Suprapubic skin (tissue), 4 donors: ENCODE data around the gene UBTD1. TPM values are rescaled to one million over a fixed set of nuclear protein-coding genes. Genes with fewer than 3 reads are reported as not detected.

Experiments used
- DNase-seq, 2 donors: peaks; one replicate each; pipeline ENCODE4 v3.0.0-alpha.2; 2019; ENCODE audit warnings: low spot score in 2 of 2
- H3K27ac ChIP-seq: fragments of 200-600 bp; sonication (generic); one replicate; pipeline ENCODE4 v1.5.1; 2019
- H3K27me3 ChIP-seq: fragments of 200-600 bp; sonication (generic); one replicate; pipeline ENCODE4 v1.5.1; 2019
- H3K36me3 ChIP-seq: fragments of 200-600 bp; sonication (generic); one replicate; pipeline ENCODE4 v1.5.1; 2019
- H3K4me1 ChIP-seq: fragments of 200-600 bp; sonication (generic); one replicate; pipeline ENCODE4 v1.5.1; 2019
- H3K4me3 ChIP-seq: fragments of 200-600 bp; sonication (generic); one replicate; pipeline ENCODE4 v1.5.1; 2019; ENCODE audit warnings: mild to moderate bottlenecking
- H3K9me3 ChIP-seq: fragments of 200-600 bp; sonication (generic); one replicate; pipeline ENCODE4 v1.5.1; 2019
- CTCF ChIP-seq, 2 donors: fragments of 200-600 bp in 1 of 2; fragments of 450-650 bp in 1 of 2; sonication (generic) in 1 of 2; IDR thresholded peaks; one replicate each; pipeline ENCODE4 v1.5.1; 2016 to 2019; ENCODE audit warnings: antibody characterized with exemption in 2 of 2, mild to moderate bottlenecking in 1 of 2, moderate library complexity in 1 of 2
- EP300 ChIP-seq: sonication (generic); formaldehyde crosslinking; IDR thresholded peaks from one replicate; pipeline ENCODE4 v1.6.1; 2017; ENCODE audit warnings: antibody characterized with exemption
- POLR2A ChIP-seq, 2 donors: fragments of 450-650 bp; IDR thresholded peaks; one replicate each; pipeline ENCODE4 v1.6.1; 2017; ENCODE audit warnings: antibody characterized with exemption in 2 of 2, mild to moderate bottlenecking in 2 of 2, moderate library complexity in 2 of 2
- POLR2AphosphoS5 ChIP-seq, 3 donors: sonication (generic); formaldehyde crosslinking; IDR thresholded peaks; one replicate each; pipeline ENCODE4 v1.6.1; 2017; ENCODE audit warnings: antibody characterized with exemption in 3 of 3
- WGBS: methylation state at CpG from one replicate; pipeline ENCODE4 v1.1.5; 2018; 5-methylcytosine and 5-hydroxymethylcytosine counted together
- total RNA-seq, 4 donors: library from RNA; depleted of rRNA; stranded (reverse); fragments of >200 nt; gene quantifications; one replicate each; pipeline ENCODE4 v1.1.0, GENCODE V29; 2016

The UBTD1 gene
- total RNA-seq, 4 donors from 2014 or later, result 15.2 to 50.8 (median 36.4) TPM

- Histone ChIP-seq H3K27ac (peak overlapping the region; percentile 97), H3K27me3 (no peaks in the 10 kb centered on the region), H3K9me3 (no peaks in the 10 kb centered on the region), H3K36me3 (no peaks in the 10 kb centered on the region), H3K4me1 (peaks cover 60% of the 10 kb centered on the region), H3K4me3 (no peak overlapping the region)
- 16% methylated on average over 6 of the region's 9 CpGs for WGBS
- DNase-seq, result peak; percentile 84 to 88
- TF ChIP-seq CTCF (IDR thresholded peaks at IDR 0.05) (no peak), POLR2AphosphoS5 (IDR thresholded peaks at IDR 0.05) (peak in 2 of 3 donors; percentile 29 to 65)
Measured at GRCh38 chr10:97542169-97543024, 43.7 kb downstream of the UBTD1 start.

- peaks cover 62% of the 10 kb centered on the region for H3K4me1 ChIP-seq
- no peaks in the 10 kb centered on the region for H3K36me3 ChIP-seq
- H3K4me3 ChIP-seq, result no peak overlapping the region
- peak overlapping the region; percentile 97 for H3K27ac ChIP-seq
- 24% methylated on average over 10 of the region's 10 CpGs for WGBS
- H3K27me3 ChIP-seq, result no peaks in the 10 kb centered on the region
- DNase-seq, result peak; percentile 90
- TF ChIP-seq POLR2AphosphoS5 (IDR thresholded peaks at IDR 0.05), result peak in 2 of 3 donors; percentile 27 to 78
- no peak for TF ChIP-seq CTCF (IDR thresholded peaks at IDR 0.05)
- H3K9me3 ChIP-seq, result no peaks in the 10 kb centered on the region
Measured at GRCh38 chr10:97543025-97543546, 44.4 kb downstream of the UBTD1 start.

GRCh38 chr10:97546456-97547270 is 47.9 kb downstream of the UBTD1 start:
- Histone ChIP-seq H3K9me3 (no peaks in the 10 kb centered on the region), H3K36me3 (no peaks in the 10 kb centered on the region), H3K27ac (no peak overlapping the region), H3K4me1 (peaks cover 56% of the 10 kb centered on the region), H3K27me3 (no peaks in the 10 kb centered on the region), H3K4me3 (no peak overlapping the region)
- no peak for DNase-seq
- no peak for TF ChIP-seq EP300
- TF ChIP-seq POLR2AphosphoS5 (IDR thresholded peaks at IDR 0.05), result no peak
- no peak for TF ChIP-seq POLR2A (IDR thresholded peaks at IDR 0.05)
- no peak for TF ChIP-seq CTCF (IDR thresholded peaks at IDR 0.05)
- WGBS, result 82% methylated on average over 17 of the region's 18 CpGs

GRCh38 chr10:97547271-97547600 is 48.5 kb downstream of the UBTD1 start:
- no peak overlapping the region for H3K4me3 ChIP-seq
- peaks cover 50% of the 10 kb centered on the region for H3K4me1 ChIP-seq
- no peak overlapping the region for H3K27ac ChIP-seq
- H3K9me3 ChIP-seq, result no peaks in the 10 kb centered on the region
- H3K27me3 ChIP-seq, result no peaks in the 10 kb centered on the region
- 78% methylated on average over 4 of the region's 4 CpGs for whole genome bisulfite sequencing
- TF ChIP-seq POLR2AphosphoS5 (IDR thresholded peaks at IDR 0.05) (no peak), CTCF (IDR thresholded peaks at IDR 0.05) (no peak), POLR2A (IDR thresholded peaks at IDR 0.05) (no peak), EP300 (no peak)
- DNase-seq, result no peak
- H3K36me3 ChIP-seq, result no peaks in the 10 kb centered on the region

- Histone ChIP-seq H3K4me3 (no peak overlapping the region), H3K27me3 (no peaks in the 10 kb centered on the region), H3K9me3 (no peaks in the 10 kb centered on the region), H3K36me3 (no peaks in the 10 kb centered on the region), H3K27ac (no peak overlapping the region), H3K4me1 (peaks cover 43% of the 10 kb centered on the region)
- TF ChIP-seq POLR2AphosphoS5 (IDR thresholded peaks at IDR 0.05) (no peak), CTCF (IDR thresholded peaks at IDR 0.05) (no peak), POLR2A (IDR thresholded peaks at IDR 0.05) (no peak), EP300 (no peak)
- 65% methylated on average over 4 of the region's 4 CpGs for WGBS
- DNase-seq, result no peak
Measured at GRCh38 chr10:97547962-97548361, 49.2 kb downstream of the UBTD1 start.
